ENCODE measurements around the gene BPIFA2.
A peak's percentile ranks its signal among the peaks of the same experiment; 100 is the strongest.

The BPIFA2 gene

DNA sequence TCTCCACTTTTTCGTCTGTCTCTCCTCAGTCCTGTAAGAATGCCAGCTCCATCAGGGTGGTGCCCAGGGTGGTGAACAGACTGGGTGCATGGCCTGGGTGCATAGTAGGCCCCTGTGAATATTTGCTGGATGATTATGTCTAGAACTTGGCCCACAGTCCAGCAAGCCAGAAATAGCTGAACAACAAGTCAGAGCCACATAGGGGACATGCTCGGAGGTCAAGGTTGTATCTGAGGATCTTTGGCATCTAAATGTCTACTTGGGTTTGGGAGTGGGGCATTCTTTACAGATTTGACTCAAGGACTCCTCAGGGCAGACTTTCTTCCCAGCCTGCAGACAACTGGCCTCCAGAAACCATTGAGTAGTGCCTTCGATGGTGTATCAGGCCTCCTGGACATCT lies 31.1 kb downstream of the BPIFA2 start:
- no peaks in the 10 kb centered on the region for H3K36me3 Mint-ChIP-seq (ENCODE audit: low read depth)
- H3K4me3 Mint-ChIP-seq, result no peak overlapping the region
- peaks cover 15% of the 10 kb centered on the region for H3K27me3 Mint-ChIP-seq
- ATAC-seq, result no peak
- DNase-seq, result no peak
- H3K9me3 Mint-ChIP-seq, result no peaks in the 10 kb centered on the region
- H3K27ac Mint-ChIP-seq, result no peak overlapping the region
- H3K4me1 Mint-ChIP-seq, result no peaks in the 10 kb centered on the region

DNA sequence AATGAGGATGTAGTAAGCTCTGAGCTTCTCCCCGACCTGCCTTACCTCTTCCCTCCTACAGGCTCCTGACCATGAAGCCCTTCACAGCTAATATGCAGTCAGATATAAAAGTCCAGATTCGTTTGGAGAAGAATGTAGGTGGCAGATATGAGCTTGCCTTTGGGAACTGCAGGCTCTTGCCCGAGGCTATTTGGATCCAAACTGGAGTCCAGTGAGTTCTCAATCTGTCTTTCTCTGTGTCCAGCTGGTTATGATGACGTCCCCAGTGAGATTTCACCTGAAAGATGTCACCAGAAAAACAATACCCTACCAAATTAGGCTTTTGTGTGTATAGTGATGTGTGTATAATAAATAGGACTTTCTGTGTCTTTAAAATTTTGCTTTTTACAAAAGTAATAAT lies 34.5 kb downstream of the BPIFA2 start:
- Mint-ChIP-seq H3K27me3 (peaks cover 14% of the 10 kb centered on the region), H3K9me3 (no peaks in the 10 kb centered on the region)

DNA sequence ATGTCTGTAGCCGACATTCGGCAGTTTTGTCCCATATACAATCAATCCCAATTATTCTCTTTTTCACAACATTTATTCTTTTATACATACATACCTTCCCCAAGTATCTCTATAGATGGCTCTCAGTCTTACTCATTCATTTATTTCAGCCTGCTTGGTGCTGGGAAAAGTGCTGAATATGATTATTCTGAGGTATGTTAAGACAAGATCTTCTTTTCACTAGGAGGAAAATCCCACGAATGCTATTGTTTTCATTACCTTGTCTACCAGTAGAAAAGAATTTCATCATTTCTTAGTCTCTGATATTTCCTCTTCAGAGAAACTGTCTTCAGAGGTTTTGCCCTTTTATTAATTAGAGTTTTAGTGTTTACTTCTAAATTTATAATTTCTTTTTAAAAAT lies 35.5 kb downstream of the BPIFA2 start:
- Mint-ChIP-seq H3K27me3 (peaks cover 17% of the 10 kb centered on the region), H3K9me3 (no peaks in the 10 kb centered on the region), H3K27ac (no peak overlapping the region), H3K4me3 (no peak overlapping the region), H3K36me3 (ENCODE audit: low read depth) (no peaks in the 10 kb centered on the region), H3K4me1 (no peaks in the 10 kb centered on the region)
- ATAC-seq (no peak), DNase-seq (no peak)

More for the DNA sequence above, 34.5 kb downstream of the BPIFA2 start:
- no peaks in the 10 kb centered on the region for H3K4me1 Mint-ChIP-seq
- ATAC-seq, result no peak
- no peak overlapping the region for H3K4me3 Mint-ChIP-seq
- H3K27ac Mint-ChIP-seq, result no peak overlapping the region
- DNase-seq, result no peak
- no peaks in the 10 kb centered on the region for H3K36me3 Mint-ChIP-seq (ENCODE audit: low read depth)

DNA sequence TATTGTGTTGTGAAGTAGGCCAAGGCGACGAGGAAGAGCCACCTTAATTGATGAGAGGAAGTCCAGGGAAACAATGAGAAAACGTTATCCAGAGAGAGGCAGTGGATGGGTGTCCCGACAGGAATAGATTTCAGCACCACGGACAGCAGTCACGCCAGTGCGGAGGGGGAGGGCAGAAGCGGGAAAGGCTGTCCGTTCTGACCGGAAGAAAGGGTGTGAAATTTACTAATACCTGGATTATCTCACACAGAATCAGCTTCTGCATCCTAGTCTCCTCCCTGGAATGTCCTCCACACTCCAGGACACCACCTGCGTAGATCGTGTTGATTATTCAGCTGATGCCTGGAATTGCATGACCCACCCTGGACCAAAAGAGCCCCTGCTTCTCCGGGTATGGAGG lies 41.8 kb downstream of the BPIFA2 start:
- ATAC-seq, result no peak
- Mint-ChIP-seq H3K27ac (no peak overlapping the region), H3K4me3 (no peak overlapping the region), H3K36me3 (ENCODE audit: low read depth) (no peaks in the 10 kb centered on the region), H3K4me1 (no peaks in the 10 kb centered on the region), H3K27me3 (peaks cover 35% of the 10 kb centered on the region), H3K9me3 (no peaks in the 10 kb centered on the region)
- peak; percentile 49 for DNase-seq

DNA sequence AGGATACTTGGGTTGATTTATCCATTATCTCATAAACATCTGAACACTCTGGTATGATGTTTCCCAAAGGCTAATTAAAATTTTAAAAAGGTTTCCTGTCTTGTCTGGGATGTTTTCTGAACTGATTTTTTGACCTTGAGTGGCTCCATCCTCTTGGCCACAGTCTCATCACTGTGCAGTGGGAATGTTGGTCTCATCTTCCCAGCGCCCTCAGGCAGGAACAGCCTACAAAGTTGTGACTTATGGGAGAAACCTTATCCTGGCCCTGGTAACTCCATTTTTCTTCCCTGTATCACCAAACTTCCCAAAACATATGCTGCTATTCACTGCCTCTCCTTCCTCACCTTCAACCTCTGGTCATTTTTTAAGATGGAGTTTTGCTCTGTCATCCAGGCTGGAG lies 42.4 kb downstream of the BPIFA2 start:
- Mint-ChIP-seq H3K9me3 (no peaks in the 10 kb centered on the region), H3K27ac (no peak overlapping the region), H3K4me3 (no peak overlapping the region), H3K36me3 (ENCODE audit: low read depth) (no peaks in the 10 kb centered on the region), H3K27me3 (peaks cover 40% of the 10 kb centered on the region), H3K4me1 (no peaks in the 10 kb centered on the region)
- no peak for DNase-seq
- ATAC-seq, result no peak

DNA sequence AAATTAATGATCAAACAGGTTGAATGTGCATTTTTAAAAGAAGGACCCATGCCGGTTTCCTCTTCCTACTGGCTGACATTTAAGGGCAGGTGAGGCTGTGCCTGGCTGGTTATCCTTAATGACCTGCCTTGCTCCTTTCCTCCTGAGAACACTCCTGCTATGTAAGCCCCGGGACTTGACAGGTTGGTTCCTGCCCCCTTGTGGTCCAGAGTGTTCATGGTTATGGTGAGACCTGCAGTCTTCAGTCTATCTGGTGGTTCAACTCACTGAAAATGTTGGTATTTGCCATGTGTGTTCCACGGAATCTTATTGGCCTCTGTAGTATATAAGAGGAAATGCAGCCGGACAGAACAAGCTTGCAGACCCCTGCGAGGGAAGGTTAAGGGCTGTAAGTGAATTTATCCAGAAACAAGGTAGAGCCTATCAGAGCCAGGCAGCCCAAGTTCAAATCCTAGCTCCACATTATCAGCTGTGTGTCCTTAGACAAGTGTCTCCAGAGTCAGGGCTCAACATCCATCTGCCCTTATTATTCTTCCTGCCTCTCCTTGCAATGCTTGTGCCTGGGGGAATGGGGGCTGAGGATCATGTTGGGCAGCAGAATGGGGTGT lies 44.0 kb downstream of the BPIFA2 start:
- Mint-ChIP-seq H3K27ac (no peak overlapping the region), H3K9me3 (no peaks in the 10 kb centered on the region), H3K36me3 (ENCODE audit: low read depth) (no peaks in the 10 kb centered on the region), H3K4me1 (no peaks in the 10 kb centered on the region), H3K27me3 (peaks cover 45% of the 10 kb centered on the region), H3K4me3 (no peak overlapping the region)
- DNase-seq (peak; percentile 17), ATAC-seq (no peak)

DNA sequence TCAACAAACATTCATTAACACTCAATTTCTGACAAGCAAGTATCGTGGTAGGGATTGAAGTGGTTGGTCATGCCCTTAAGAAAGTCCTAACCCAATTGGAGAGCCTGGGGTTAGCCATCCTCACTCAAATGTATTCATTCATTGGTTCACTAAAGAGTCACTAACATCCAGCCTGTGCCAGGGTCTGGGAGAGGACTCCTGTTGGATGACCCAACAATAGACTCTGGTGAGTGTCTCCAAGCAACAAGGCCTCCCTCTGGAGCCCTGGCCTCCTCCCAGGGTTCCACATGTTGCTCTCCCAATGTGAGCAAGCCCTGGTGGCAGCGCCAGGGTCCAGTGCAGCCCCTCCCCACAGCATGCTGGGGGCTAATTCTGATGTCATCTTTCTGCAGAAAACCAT lies 49.1 kb downstream of the BPIFA2 start, which contains the start of gene BPIFA3:
BPIFA3 (plus strand) TSS at position 301 of the 400 bp plus-strand sequence. CDS start 185 bp downstream, outside the sequence.
- DNase-seq (no peak), ATAC-seq (no peak)
- Mint-ChIP-seq H3K27ac (no peak within 1 kb of the TSS), H3K36me3 (ENCODE audit: low read depth) (no peaks in the 10 kb centered on the region), H3K9me3 (no peaks in the 10 kb centered on the region), H3K4me1 (no peaks in the 10 kb centered on the region), H3K4me3 (no peak within 1 kb of the TSS), H3K27me3 (peaks cover 22% of the 10 kb centered on the region)

DNA sequence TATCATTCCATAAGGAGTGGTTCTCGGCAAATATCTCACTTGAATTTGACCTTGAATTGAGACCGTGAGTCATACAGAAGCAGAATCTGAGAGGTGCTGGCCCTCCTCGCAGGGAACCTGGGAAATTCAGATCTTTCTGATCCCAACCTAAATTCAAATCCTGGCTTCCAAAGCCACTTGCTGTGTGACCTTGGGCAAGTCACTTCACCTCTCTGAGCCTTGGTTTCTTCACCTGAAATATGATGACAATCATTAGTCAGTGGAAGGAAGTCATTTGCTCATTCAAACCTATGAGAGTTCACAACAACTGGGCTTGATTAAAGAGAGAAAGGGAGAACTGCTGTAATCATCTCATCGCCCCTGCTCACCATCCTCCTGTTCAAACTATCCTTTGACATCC lies 56.4 kb downstream of the BPIFA2 start:
- Mint-ChIP-seq H3K27ac (no peak overlapping the region), H3K36me3 (ENCODE audit: low read depth) (no peaks in the 10 kb centered on the region), H3K27me3 (peaks cover 19% of the 10 kb centered on the region), H3K4me1 (no peaks in the 10 kb centered on the region), H3K4me3 (no peak overlapping the region), H3K9me3 (no peaks in the 10 kb centered on the region)
- DNase-seq (no peak), ATAC-seq (no peak)

DNA sequence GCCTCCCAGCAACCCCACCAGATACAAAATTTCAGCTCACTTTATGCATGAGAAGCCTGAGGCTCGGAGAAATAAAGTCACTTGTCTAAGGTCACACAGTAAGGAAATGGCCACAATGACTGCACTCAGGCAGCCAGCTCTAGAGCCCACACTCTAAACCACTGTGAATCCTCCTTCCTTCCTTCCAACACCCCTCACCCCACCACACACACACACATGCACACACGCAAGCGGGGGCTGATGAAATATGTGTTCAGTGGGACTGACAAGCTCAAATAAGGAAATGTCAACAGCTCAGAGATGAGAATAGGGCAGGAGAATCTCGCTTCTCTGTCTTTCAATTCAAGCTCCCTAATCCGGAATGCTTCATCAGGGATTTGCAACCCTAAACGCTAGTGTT lies 61.9 kb downstream of the BPIFA2 start:
- H3K27ac Mint-ChIP-seq, result peak overlapping the region; percentile 45
- peaks cover 4% of the 10 kb centered on the region for H3K4me1 Mint-ChIP-seq
- H3K9me3 Mint-ChIP-seq, result no peaks in the 10 kb centered on the region
- DNase-seq, result peak; percentile 8
- peak; percentile 71 for ATAC-seq
- H3K27me3 Mint-ChIP-seq, result peaks cover 14% of the 10 kb centered on the region
- no peaks in the 10 kb centered on the region for H3K36me3 Mint-ChIP-seq (ENCODE audit: low read depth)
- H3K4me3 Mint-ChIP-seq, result no peak overlapping the region

Data from activated naive CD8-positive, alpha-beta T cell treated with anti-CD3 and anti-CD28 coated beads, Interleukin-2, amount 50 U/mL, for 24 hours (primary cell).